NCI-H1092 (cell line): ENCODE data around the gene RALGAPB.
"Not testable (repeated sequence)": the region's sequence is repeated elsewhere in the genome, so short reads cannot be mapped to it uniquely, and the experiment has no call there.

Experiments
- DNase-seq: peaks from one replicate; lab custom pipeline; 2025; lab: John Stamatoyannopoulos, UW

Gene RALGAPB

GRCh38 chr20:38585404-38586180, 112.9 kb downstream of the RALGAPB start:
- DNase-seq = no peak

DNA sequence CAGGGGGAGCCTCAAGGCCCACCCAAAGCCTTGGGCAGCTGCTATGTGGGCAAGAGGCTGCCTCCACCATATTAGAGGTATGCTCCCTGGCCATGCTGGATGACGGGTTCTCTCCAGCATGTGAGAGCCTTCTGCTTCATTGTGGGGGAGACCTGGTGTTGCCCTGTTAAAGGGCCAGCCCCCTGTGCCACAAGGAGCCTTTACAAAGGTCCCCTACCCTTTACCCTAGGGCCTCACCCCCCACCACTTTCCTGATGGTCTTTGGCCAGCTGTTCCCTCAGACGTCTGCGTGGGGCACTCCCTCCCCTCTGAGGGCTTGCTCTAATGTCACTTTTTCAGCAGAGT, 113.5 kb downstream of the RALGAPB start:
- DNase-seq = no peak

- DNase-seq = no peak
Measured at GRCh38 chr20:38588303-38588702, 115.7 kb downstream of the RALGAPB start.

GRCh38 chr20:38589351-38589750, 116.7 kb downstream of the RALGAPB start:
- no peak for DNase-seq

DNA sequence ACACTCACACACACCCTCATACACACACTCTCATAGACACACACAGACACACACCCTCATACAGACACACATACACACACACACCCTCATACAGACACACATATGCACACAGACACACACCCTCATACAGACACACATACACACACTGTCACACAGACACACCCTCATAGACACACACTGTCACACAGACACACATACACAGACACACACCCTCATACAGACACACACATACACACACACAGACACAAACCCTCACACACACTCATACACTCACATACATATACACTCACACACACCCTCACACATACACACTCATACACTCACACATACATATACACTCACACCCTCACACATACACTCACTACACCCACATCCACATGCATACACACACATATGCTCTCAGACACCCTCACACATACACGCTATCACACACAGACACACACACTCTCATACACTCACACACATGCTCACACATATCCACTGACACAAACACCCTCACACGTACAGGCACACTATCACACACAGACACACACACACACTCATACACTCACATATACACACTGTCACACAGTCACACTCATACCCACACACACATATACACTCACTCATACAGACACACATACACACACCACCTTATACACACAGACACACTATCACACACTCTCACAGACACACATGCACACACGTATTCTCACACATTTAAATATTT, 117.5 kb downstream of the RALGAPB start:
- DNase-seq = no peak

DNA sequence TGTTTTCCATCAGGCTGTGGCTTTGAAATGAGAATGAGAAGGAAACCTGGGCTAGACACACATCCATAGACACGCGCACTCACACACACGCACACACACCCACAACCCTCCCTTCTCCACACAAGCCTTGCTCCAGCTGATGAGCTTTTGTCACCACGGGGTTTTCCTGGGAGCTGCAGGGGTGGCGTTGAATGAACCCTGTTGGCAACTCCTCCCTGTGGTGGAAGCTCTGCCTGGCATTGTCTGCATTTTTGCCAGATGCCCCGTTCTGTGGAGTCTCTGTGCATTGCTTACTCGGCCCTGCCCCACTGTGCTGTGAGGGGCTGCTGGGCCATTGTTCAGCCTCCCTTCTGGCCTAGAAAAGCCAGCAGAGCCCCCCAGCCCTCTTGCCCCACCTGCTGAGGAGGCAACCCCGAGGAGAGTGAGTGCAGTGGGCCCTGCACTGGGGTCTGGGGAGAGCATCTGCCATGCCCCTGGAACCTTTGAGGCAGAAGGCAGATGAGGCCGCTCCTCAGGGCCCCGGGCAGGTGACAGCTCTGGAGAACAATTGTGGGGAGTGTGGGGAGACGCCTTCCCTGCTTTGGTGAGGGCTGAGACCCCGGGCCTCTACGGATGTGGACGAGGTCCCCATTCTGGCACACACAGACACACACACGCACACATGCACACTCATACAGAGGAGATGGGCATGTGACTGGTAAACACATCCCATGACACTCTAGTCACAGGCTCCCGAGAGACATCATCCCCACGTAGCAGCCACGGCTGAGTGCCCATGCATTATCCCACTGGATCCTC, 118.2 kb downstream of the RALGAPB start:
- DNase-seq = no peak

- DNase-seq = no peak
Measured at GRCh38 chr20:38591474-38592410, 119.1 kb downstream of the RALGAPB start.

DNA sequence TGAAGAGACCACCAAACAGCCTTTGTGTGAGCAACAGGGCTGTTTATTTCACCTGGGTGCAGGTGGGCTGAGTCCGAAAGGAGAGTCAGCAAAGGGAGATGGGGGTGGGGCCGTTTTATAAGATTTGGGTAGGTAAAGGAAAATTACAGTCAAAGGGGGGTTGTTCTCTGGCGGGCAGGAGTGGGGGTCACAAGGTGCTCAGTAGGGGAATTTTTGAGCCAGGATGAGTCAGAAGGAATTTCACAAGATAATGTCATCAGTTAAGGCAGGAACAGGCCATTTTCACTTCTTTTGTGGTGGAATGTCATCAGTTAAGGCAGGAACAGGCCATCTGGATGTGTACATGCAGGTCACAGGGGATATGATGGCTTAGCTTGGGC, 119.8 kb downstream of the RALGAPB start:
- DNase-seq = not testable (repeated sequence)

GRCh38 chr20:38594281-38594680, 121.6 kb downstream of the RALGAPB start:
- not testable (repeated sequence) for DNase-seq

DNA sequence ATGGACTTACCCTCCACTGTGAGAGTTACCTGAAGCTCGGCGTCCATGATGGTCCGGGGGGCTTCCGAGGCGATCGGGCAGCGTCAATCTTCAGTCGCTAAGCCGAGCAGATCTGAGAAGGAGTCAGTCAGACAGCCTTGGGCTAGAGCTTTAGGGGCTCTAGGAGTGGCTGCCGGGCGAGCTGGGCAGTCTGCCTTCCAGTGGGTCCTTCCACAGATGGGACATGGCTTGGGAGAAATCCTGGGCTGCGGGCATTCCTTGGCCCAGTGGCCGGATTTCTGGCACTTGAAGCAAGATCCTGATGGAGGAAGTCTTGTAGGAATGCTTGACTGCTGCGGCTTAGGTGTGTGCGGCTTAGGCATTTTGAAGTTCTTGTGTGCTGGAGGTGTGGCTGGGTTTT, 123.2 kb downstream of the RALGAPB start:
- DNase-seq = not testable (repeated sequence)

DNA sequence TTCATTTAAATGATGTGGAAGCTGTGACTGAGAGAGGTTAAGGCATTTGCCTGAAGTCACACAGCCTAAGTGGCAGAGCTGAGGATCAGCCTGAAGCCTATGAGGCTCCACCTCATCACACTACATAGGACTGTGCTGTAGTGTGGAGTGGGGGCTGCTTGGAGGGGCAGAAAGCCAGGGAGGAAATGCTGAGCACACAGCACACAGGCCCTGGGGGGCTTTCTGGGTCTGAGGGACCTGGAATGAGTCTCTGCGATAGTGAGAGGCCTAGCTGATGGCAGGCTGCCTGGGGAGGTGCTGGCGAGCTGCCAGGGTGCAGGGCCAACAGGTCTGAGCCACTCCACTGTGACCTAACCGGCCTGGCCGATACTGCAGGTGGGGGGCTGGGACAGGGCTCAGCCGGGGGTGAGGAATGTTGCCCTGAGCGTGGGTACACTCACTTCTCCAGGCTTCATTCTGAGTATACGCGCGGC, 126.8 kb downstream of the RALGAPB start:
- no peak for DNase-seq

DNA sequence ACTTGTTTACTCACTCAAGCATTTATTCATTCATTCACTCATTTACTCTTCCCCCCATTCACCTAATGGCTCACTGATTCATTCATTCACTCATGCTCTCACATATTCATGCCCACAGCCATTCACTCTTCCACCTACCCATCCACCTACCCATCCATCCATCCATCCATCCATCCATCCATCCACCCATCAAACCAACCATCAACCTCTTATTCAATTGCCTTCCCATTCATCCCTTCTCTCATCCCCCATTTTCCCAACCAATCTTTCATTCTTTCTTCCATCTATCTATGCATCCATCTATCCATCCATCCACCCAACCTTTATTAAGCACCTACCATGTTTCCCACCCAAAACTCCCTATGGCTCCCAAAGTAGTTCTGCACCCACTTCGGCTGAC, 127.4 kb downstream of the RALGAPB start:
- DNase-seq = no peak

GRCh38 chr20:38601216-38602184, 128.9 kb downstream of the RALGAPB start, which contains the start of gene ARHGAP40:
TSS of gene ARHGAP40 (plus strand) at chr20:38601809.
- no peak for DNase-seq

GRCh38 chr20:38602185-38602581, 129.5 kb downstream of the RALGAPB start:
- no peak for DNase-seq

DNA sequence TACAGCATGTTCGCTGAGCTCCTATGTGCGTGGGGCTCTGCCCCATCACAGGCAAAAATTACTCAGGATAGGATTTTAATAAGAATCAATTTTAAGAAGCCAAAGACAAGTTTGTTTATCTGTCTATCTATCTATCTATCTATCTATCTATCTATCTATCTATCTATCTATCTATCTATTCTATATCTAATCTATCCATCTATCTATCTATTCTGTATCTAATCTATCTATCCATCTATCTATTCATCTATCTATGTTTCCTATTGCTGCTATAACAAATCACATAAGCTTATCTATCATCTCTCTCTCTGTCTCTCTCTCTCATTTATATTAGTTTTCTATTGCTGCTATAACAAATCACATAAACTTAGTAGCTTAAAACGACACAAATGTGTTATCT, 130.6 kb downstream of the RALGAPB start:
- no peak for DNase-seq

GRCh38 chr20:38604873-38605303, 132.2 kb downstream of the RALGAPB start:
- DNase-seq = no peak

GRCh38 chr20:38607351-38607750, 134.7 kb downstream of the RALGAPB start:
- DNase-seq = no peak

DNA sequence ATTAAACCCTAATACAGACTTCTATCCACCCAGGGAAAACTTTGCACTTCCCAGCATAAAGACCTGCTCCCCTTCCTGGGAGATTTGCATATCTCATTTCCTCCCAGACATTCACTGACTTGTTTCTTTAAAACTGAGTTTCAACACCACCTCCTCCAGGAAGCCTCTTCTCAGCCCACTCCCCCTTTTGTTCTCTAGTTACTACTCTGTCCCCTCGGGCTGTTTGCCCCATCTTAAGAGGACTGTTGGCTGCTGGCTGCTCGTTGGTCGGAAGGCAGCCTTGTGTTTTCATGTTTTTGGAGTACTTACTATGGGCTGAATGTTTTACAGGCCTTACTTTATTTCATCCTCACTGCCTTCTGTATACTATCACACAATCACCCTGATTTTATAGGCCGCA, 135.5 kb downstream of the RALGAPB start:
- DNase-seq = no peak

GRCh38 chr20:38609815-38610214, 137.2 kb downstream of the RALGAPB start:
- DNase-seq = peak; percentile 4

- no peak for DNase-seq
Measured at GRCh38 chr20:38610521-38610920, 137.9 kb downstream of the RALGAPB start.
